ENCODE measurements around the gene TGFA.

DNA sequence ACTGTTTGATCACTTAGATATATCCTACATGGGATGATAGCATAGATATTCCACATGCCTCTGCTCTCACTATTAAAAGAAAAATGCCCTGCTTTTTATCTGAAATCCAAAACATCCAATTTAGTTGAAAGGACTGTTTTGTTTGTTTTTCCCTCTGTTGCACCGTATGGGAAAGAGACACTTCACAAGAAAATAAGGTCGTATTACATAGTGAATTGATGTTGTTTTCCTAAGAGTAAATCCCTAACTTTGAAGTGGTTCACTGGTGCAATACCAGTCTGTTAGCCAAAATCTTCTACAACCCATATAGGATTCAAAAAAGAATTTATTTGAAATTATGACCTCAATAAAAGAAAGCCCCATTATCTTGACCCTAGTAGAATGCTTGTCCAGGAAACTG is 18.1 kb downstream of the TGFA start:
- TF ChIP-seq, protein P1, sequence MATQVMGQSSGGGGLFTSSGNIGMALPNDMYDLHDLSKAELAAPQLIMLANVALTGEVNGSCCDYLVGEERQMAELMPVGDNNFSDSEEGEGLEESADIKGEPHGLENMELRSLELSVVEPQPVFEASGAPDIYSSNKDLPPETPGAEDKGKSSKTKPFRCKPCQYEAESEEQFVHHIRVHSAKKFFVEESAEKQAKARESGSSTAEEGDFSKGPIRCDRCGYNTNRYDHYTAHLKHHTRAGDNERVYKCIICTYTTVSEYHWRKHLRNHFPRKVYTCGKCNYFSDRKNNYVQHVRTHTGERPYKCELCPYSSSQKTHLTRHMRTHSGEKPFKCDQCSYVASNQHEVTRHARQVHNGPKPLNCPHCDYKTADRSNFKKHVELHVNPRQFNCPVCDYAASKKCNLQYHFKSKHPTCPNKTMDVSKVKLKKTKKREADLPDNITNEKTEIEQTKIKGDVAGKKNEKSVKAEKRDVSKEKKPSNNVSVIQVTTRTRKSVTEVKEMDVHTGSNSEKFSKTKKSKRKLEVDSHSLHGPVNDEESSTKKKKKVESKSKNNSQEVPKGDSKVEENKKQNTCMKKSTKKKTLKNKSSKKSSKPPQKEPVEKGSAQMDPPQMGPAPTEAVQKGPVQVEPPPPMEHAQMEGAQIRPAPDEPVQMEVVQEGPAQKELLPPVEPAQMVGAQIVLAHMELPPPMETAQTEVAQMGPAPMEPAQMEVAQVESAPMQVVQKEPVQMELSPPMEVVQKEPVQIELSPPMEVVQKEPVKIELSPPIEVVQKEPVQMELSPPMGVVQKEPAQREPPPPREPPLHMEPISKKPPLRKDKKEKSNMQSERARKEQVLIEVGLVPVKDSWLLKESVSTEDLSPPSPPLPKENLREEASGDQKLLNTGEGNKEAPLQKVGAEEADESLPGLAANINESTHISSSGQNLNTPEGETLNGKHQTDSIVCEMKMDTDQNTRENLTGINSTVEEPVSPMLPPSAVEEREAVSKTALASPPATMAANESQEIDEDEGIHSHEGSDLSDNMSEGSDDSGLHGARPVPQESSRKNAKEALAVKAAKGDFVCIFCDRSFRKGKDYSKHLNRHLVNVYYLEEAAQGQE (IDR thresholded peaks at IDR 0.05; ENCODE audit: low read depth), result no peak
- TF ChIP-seq CREB1 (IDR thresholded peaks at IDR 0.05; ENCODE audit: low read depth), result no peak
- no peak for TF ChIP-seq FOXM1 (IDR thresholded peaks at IDR 0.05; ENCODE audit: borderline replicate concordance, low read depth)
- TF ChIP-seq EP300 (IDR thresholded peaks at IDR 0.05; ENCODE audit: borderline replicate concordance), result no peak
- TF ChIP-seq TAF1 (IDR thresholded peaks at IDR 0.05; ENCODE audit: low read depth), result no peak
- TF ChIP-seq MAX (IDR thresholded peaks at IDR 0.05), result no peak
- TF ChIP-seq TCF12 (IDR thresholded peaks at IDR 0.05; ENCODE audit: low read depth), result no peak
- TF ChIP-seq YY1 (IDR thresholded peaks at IDR 0.05; ENCODE audit: low read depth), result no peak
